Colonic mucosa (tissue), 4 donors: ENCODE results near the gene USP43. TPM values are rescaled to one million over a fixed set of nuclear protein-coding genes. Genes with fewer than 3 reads are reported as not detected.

Experiments used
- DNase-seq: peaks from one replicate; pipeline ENCODE4 v3.0.0-alpha.2; 2020
- H3K27ac ChIP-seq: fragments of 200-600 bp; one replicate; pipeline ENCODE4 v1.8.0; 2021
- H3K27me3 ChIP-seq: fragments of 200-600 bp; one replicate; pipeline ENCODE4 v1.8.0; 2021
- H3K36me3 ChIP-seq: fragments of 200-600 bp; one replicate; pipeline ENCODE4 v1.8.0; 2021
- H3K4me1 ChIP-seq: fragments of 200-600 bp; one replicate; pipeline ENCODE4 v1.8.0; 2021; ENCODE audit warnings: mild to moderate bottlenecking
- H3K4me3 ChIP-seq: fragments of 200-600 bp; one replicate; pipeline ENCODE4 v1.8.0; 2021
- H3K9ac ChIP-seq, 2 donors: one replicate each; pipeline ENCODE4 v1.7.0; 2013; ENCODE audit warnings: control low read depth in 2 of 2, low read depth in 2 of 2, low read length in 2 of 2
- H3K9me3 ChIP-seq: fragments of 200-600 bp; one replicate; pipeline ENCODE4 v1.8.0; 2021
- CTCF ChIP-seq: fragments of 200-600 bp; IDR thresholded peaks from one replicate; pipeline ENCODE4 v1.8.0; 2022; ENCODE audit warnings: antibody characterized with exemption, mild to moderate bottlenecking
- intact Hi-C: fragments of 100-400 bp; cut with DNase I; formaldehyde crosslinking; loops from one replicate; pipeline ENCODE4 v1.14.1; 2022
- total RNA-seq, 2 donors: library from RNA; stranded (reverse); fragmentation: NEBNext Ultra II Directional in 1 of 2; extraction: Animal tissue kit (Norgen Biotek cat#: 25700) in 1 of 2; gene quantifications; one replicate each; pipeline ENCODE4 v1.2.1, GENCODE V29; 2021
- donor health status: healthy.
- donor health status: DM: no; HTN: no; CAD: no.
- donor health status: DM: no; HTN: no; CAD: no.

The USP43 gene
- total RNA-seq, 2 donors from 2014 or later, result 14.2 to 15.6 TPM

GRCh38 chr17:9684955-9685621 is 39.8 kb downstream of the USP43 start:
- Histone ChIP-seq H3K27ac (no peak overlapping the region), H3K4me1 (no peaks in the 10 kb centered on the region), H3K9ac (no peak overlapping the region), H3K4me3 (no peak overlapping the region), H3K9me3 (no peaks in the 10 kb centered on the region), H3K36me3 (no peaks in the 10 kb centered on the region), H3K27me3 (no peaks in the 10 kb centered on the region)
- no peak for TF ChIP-seq CTCF
- DNase-seq, result no peak
- intact Hi-C loops, result no loop called here

- H3K4me1 ChIP-seq, result no peaks in the 10 kb centered on the region
- H3K36me3 ChIP-seq, result no peaks in the 10 kb centered on the region
- intact Hi-C loops, result no loop called here
- no peak for DNase-seq
- no peak overlapping the region for H3K4me3 ChIP-seq
- no peak overlapping the region for H3K9ac ChIP-seq
- H3K27me3 ChIP-seq, result no peaks in the 10 kb centered on the region
- no peak for TF ChIP-seq CTCF
- H3K27ac ChIP-seq, result no peak overlapping the region
- H3K9me3 ChIP-seq, result no peaks in the 10 kb centered on the region
Observed at GRCh38 chr17:9693755-9694154, 48.4 kb downstream of the USP43 start.

DNA sequence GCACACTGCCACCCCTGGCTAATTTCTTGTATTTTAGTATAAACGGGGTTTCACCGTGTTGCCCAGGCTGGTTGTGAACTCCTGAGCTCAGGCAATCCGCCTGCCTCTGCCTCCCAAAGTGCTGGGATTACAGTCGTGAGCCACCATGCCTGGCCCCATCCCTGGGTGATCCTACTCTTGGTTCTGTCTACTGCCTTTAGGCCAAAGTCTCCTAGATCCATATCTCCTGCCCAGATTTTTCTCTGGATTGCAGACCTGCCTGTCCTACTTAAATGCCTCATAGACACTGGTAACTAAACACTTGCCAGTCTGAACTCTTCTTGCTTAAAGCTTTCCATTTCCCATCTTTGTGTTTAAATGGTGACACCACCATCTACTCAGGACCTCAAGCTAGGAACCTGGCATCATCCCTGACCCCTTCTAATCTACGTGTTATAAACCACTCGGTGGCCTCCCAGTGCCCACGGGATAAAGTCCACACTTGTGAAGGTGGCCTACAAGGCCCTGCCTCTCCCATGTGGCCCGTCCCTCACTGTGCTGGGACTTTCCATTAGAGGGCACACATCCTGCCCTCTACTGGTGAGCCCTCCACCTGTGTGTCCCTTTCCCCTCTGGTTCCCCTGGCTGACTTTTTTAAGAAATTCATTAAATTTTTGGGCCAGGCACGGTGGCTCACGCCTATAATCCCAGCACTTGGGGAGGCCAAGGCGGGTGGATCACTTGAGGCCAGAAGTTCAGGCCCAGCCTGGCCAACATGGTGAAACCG is 51.1 kb downstream of the USP43 start:
- intact Hi-C loops, result no loop called here
- H3K36me3 ChIP-seq, result no peaks in the 10 kb centered on the region

GRCh38 chr17:9700136-9700535 is 54.8 kb downstream of the USP43 start:
- TF ChIP-seq CTCF, result no peak
- Histone ChIP-seq H3K27me3 (no peaks in the 10 kb centered on the region), H3K36me3 (no peaks in the 10 kb centered on the region), H3K9ac (no peak overlapping the region), H3K4me1 (no peaks in the 10 kb centered on the region), H3K9me3 (no peaks in the 10 kb centered on the region), H3K4me3 (no peak overlapping the region), H3K27ac (no peak overlapping the region)
- DNase-seq, result no peak
- intact Hi-C loops, result loop anchor here (5.0 kb wide), 1 partner anchor 52 kb away; no protein-coding TSS in a partner anchor

More for the DNA sequence above, 51.1 kb downstream of the USP43 start:
- no peaks in the 10 kb centered on the region for H3K9me3 ChIP-seq
- no peak for TF ChIP-seq CTCF
- H3K4me1 ChIP-seq, result no peaks in the 10 kb centered on the region
- H3K27ac ChIP-seq, result no peak overlapping the region
- H3K9ac ChIP-seq, result no peak overlapping the region
- no peak for DNase-seq
- no peak overlapping the region for H3K4me3 ChIP-seq
- H3K27me3 ChIP-seq, result no peaks in the 10 kb centered on the region

DNA sequence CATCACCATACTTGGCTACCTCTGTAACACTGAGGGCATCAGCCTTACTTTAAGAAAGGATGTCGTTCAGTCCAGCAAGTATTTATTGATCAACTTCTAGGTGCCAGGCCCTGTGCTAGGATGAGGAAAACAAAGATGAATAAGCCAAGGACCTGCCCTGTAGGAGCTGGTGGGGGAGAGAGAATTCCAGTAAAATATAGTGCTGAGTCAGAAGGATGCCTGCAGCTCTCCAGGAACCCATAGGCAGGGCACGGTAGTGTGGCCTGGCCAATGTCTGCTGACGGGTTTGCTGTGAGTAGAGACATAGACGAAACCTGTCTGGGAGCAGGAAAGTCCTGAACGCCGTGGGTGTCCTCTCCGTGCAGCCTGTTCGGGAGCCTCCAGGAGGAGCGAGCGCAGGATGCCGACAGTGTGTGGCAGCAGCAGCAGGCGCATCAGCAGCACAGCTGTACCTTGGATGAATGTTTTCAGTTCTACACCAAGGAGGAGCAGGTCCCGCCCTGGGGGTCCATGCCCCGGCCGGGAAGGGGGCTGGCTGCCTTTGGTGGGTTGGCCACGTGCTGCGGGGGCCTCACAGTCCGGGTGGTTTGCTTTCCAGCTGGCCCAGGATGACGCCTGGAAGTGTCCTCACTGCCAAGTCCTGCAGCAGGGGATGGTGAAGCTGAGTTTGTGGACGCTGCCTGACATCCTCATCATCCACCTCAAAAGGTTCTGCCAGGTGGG is 55.6 kb downstream of the USP43 start:
- intact Hi-C loops, result loop anchor here (5.0 kb wide), 1 partner anchor 51 kb away; no protein-coding TSS in a partner anchor
- Histone ChIP-seq H3K9me3 (no peaks in the 10 kb centered on the region), H3K27me3 (no peaks in the 10 kb centered on the region), H3K27ac (no peak overlapping the region), H3K4me1 (no peaks in the 10 kb centered on the region), H3K36me3 (no peaks in the 10 kb centered on the region), H3K4me3 (no peak overlapping the region), H3K9ac (no peak overlapping the region)
- no peak for DNase-seq
- TF ChIP-seq CTCF, result no peak
